Gastrocnemius medialis (tissue), 4 donors: Measurements from ENCODE around the gene PELI1.

Source experiments
- POLR2A ChIP-seq, 2 donors: fragments of 450-650 bp; IDR thresholded peaks; one replicate each; pipeline ENCODE4 v1.6.1; 2017; ENCODE audit warnings: antibody characterized with exemption in 2 of 2, mild to moderate bottlenecking in 2 of 2, moderate library complexity in 2 of 2
- TF ChIP-seq, protein P1 (sequence below), 5 experiments: fragments of 450-650 bp in 3 of 5; fragments of 200-600 bp in 2 of 5; sonication (generic) in 2 of 5; IDR thresholded peaks in 4 of 5; conservative IDR thresholded peaks in 1 of 5; 1 replicate in 4 of 5; 2 replicates in 1 of 5; pipeline ENCODE4 v1.5.1; 2016 to 2019; ENCODE audit warnings: antibody characterized with exemption in 5 of 5, mild to moderate bottlenecking in 3 of 5, moderate library complexity in 3 of 5

DNA sequence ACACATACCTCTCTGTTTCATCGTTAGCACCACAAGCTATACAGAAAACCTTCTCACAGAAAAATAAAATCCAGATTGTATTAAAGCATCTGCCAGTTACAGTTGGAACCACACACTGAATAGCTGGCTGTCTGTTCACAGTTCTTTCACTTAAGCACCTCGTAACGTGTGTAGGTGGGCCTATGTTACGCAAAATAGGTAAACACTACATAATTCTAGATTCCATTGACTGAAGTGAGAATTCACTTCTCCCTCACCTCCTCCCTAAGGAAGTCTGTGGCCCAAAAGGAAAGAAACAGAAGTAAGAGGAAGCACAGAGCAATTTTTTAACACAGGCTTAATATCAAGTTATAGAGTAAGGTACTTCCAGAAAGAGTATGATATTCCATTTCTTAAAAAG lies 24.9 kb downstream of the PELI1 start:
- TF ChIP-seq, protein P1, sequence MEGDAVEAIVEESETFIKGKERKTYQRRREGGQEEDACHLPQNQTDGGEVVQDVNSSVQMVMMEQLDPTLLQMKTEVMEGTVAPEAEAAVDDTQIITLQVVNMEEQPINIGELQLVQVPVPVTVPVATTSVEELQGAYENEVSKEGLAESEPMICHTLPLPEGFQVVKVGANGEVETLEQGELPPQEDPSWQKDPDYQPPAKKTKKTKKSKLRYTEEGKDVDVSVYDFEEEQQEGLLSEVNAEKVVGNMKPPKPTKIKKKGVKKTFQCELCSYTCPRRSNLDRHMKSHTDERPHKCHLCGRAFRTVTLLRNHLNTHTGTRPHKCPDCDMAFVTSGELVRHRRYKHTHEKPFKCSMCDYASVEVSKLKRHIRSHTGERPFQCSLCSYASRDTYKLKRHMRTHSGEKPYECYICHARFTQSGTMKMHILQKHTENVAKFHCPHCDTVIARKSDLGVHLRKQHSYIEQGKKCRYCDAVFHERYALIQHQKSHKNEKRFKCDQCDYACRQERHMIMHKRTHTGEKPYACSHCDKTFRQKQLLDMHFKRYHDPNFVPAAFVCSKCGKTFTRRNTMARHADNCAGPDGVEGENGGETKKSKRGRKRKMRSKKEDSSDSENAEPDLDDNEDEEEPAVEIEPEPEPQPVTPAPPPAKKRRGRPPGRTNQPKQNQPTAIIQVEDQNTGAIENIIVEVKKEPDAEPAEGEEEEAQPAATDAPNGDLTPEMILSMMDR (IDR thresholded peaks at IDR 0.05 in 4 of 5, conservative IDR thresholded peaks at IDR 0.05 in 1 of 5), result no peak
- TF ChIP-seq POLR2A (IDR thresholded peaks at IDR 0.05), result no peak
